Left renal pelvis (tissue), 4 donors: ENCODE data around the gene DUSP6. TPM values are rescaled to one million over a fixed set of nuclear protein-coding genes. Genes with fewer than 3 reads are reported as not detected.

Source experiments
- DNase-seq, 4 donors: peaks; one replicate each; pipeline ENCODE4 v3.0.0-alpha.2; 2013; ENCODE audit warnings: low read depth in 4 of 4, low spot score in 3 of 4
- polyA plus RNA-seq, 4 donors: library from polyadenylated mRNA; unstranded; fragments of 120-200 nt; gene quantifications; one replicate each; pipeline ENCODE4 v1.2.1, GENCODE V29; 2013; ENCODE audit not compliant: insufficient read length in 4 of 4

The DUSP6 gene
- polyA plus RNA-seq, 4 donors = 62.1 to 83.2 (median 68.6) TPM

DNA sequence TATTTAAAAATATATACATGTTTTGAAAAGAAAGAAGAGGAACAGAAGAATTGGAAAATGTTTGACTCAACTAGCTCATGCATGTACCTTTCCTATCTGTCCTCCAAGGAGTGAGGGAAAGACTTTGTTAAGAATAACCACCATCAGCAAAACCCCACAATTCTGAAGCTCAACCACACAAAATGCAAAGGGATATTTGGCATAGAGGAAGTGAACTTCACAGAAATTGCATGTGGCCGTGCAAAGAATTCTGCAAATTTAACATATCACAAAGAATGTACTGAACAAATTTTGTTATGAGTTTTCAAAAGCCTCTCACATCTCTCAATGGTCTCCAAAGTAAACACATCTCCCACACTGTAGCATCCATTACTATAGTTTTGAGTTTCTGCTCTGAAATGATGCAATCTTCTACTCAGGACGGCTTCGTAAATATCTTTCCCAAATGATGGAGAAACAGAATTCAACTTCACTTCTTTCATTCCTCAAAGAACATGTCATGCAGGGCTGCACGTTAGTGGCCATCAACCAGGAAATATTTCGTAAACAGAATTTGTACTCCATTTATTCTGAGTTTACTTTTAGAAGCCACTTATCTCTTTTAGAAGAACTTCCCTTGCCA lies 17.6 kb downstream of the DUSP6 start:
- no peak for DNase-seq

DNA sequence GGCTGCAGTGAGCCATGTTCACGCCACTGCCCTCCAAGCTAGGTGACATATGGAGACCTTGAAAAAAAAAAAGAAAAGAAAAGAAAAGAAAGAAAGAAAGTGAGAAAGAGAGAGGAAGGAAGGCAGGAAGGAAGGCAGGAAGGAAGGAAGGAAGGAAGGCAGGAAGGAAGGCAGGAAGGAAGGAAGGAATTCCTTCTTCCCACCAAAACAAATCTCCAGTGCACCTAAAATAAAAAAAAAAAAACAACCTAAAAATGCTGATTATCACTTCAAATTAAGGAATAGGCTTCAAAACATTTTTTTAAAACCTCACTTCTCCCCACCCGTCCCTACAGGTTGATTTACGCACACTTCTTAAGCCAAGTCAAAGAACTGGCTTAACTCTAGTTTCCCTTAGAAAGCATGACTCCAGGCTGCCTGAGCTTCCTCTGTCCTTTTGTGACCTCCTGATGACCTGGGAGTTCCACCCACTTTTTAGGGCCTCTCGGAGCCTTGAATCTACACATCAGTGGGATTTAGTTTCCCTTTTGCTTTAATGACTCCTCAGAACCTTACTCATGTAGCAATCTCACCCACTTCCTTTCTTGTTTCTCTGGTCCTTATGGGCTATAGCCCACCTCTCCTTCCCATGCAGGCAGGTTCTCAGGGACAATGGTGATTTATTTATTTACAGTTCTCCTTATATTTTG lies 18.6 kb downstream of the DUSP6 start:
- DNase-seq = no peak

- no peak for DNase-seq
Observed at GRCh38 chr12:89328151-89329030, 23.9 kb downstream of the DUSP6 start.

GRCh38 chr12:89327486-89328094 lies 24.7 kb downstream of the DUSP6 start:
- no peak for DNase-seq

DNA sequence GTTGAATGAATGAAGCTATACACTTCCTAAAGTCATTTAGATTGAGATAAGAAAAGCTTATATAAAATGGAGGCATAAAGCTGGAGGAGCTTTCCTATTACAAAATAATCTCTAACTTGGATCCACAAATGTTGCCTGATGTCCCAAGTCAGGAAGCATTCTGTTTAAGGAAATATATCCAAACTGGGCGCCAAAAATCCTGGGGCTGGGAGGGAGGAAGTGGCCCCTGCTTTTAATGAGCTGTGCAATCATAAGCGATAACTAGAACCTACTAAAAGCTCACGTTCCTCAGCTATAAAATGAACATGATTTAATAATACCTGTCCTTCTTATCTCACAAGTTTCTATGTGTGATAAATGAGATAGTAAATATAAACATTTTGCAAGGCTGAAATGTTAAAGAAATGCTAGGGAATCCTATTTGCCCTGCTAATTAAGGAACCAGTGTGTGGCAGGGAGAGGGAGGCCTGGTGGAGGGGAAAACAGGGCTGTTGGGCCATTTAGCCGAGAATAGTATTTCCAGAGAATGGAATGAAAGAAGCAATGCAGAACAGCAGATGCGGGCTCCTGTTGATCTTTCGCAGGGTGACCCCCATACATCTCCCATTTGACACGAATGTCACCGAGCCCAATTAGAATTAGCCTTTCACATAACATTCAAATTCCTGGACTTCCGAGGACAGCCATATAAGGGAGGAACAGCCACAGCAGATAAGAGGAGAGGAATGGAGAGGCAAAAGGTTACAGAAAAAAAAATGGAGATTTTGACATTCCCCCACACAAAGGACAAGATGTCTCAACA lies 25.9 kb downstream of the DUSP6 start:
- no peak for DNase-seq

DNA sequence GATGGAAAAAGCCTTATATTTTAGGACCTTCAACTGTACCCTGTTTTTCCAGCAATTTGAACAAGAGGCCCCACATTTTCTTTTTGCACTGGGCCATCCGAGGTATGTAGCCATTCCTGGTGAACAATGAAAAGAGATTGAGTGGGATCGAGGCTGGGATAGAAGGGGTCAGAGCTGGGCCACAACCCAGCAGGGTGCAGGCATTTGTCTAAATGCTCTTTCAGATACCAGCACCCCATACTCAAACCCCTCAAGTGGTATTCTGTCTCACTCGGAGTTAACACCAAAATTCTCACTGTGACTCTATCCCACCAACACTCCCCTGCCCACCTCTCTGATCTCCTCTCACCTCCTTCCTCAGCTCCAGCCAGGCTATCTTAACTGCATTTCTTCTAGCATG lies 26.8 kb downstream of the DUSP6 start:
- DNase-seq = no peak

DNA sequence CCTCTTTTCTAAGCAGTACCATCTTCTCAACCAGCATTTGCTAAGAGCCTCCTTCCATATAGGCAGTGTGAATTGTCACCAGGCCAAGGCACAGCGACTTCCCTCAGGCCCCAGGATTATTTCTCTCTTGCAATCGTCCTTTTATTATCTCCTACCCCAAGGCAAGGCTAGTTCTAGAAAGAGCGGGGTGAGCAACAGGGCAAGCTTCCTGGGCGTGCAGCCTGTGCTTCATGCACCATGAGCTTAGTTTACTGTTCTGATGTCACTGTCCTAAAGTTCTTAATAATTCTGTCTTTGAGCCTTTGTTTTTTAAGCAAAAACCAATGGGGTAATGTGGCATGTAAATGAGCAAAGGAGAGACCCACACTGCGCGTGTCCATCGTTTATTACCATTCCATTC lies 27.9 kb downstream of the DUSP6 start:
- no peak for DNase-seq

DNA sequence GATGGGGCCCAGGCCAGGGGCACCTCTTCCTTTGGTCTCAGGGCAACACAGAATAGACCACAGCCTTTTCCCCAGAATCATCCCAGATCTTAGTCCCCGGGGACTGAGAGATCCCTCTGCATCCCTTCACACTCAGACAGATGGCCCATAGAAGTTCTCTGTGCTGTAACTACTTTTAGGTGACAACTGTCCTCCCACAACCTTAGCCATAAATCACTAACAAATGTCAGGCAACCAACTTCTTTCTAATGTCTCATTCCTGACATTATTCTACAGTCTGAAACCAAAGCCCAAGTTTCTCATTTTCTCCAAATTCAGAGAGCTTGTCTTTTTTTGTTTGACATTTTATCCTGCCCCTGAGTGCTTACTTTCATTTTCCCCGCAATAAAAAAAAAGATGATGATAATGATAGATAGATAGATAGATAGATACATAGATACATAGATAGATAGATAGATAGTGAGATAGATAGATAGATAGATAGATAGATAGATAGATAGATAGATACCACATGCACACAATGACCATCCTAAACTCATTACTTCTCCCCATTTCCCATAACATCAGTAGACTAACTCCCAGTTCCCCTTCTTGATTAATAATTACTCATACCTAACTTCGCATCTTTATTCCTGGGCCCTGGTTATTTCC lies 28.6 kb downstream of the DUSP6 start:
- no peak for DNase-seq

DNA sequence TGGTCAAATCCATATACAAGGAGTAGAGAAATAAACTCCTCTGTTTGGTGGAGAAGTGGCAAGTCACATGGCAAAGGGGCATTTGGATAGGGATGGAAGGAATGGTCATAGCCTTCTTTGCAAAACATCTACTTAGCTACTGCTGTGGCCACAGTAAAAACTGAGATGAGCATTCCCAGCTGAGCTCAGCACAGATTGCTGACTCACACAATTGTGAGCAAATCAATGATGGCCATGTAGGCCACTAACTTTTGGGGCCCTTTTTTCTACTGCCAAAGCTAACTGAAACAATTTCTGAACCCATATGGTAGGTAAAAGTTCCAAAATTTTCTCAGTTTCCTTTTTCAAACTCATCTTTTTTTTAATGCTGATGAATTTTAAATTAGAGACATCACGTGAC lies 31.6 kb downstream of the DUSP6 start:
- DNase-seq = no peak

DNA sequence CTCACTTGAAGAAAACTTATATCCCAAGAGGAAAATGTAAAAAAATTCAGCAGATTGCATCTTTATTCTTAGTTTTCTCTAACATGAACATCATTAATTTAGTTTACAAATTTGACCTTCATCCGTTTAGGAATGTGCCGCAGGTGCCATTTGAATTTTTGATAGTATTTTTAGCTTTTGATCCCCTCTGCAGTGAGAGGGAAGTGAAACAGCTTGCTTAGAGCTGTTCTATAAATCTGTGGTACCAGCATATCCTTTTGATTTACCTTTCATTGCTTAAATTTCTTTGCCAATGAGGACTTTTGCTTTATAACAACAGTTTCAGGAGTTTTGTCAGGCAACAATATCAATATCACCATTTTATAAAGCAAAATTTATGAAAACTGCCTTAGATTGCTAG lies 32.7 kb downstream of the DUSP6 start:
- no peak for DNase-seq

GRCh38 chr12:89319122-89319521 lies 33.2 kb downstream of the DUSP6 start:
- no peak for DNase-seq

- no peak for DNase-seq
Observed at GRCh38 chr12:89316705-89317139, 35.6 kb downstream of the DUSP6 start.

- DNase-seq = no peak
Observed at GRCh38 chr12:89314060-89314761, 38.1 kb downstream of the DUSP6 start.

DNA sequence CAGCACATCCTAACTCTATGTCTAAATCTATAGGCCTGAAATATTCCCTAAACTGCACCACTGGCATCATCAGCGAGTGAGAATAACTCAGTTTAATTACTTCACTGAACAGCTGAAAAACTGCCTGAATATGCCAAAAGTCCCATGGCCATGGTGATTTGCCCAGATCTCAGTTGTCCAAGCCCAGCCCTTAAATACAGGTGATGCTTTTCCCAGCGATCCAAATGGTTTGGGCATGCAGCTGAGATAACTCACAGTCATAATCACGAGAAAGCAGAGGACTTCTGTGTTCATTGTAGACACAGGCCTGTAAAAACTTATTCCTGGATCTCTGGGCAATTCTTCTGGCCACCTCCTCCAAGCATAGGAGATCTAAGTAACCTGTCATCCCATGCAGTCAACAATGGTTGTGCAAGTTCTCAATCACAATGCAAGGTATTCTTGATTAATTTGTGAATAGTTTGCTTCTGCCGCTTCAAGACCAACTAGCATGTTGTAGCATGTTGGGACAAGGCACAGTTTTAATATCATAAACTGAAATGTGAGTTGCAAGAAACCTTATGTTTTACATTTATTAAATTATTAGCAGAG lies 40.5 kb downstream of the DUSP6 start:
- no peak for DNase-seq

GRCh38 chr12:89309815-89310214 lies 42.5 kb downstream of the DUSP6 start:
- DNase-seq = no peak

DNA sequence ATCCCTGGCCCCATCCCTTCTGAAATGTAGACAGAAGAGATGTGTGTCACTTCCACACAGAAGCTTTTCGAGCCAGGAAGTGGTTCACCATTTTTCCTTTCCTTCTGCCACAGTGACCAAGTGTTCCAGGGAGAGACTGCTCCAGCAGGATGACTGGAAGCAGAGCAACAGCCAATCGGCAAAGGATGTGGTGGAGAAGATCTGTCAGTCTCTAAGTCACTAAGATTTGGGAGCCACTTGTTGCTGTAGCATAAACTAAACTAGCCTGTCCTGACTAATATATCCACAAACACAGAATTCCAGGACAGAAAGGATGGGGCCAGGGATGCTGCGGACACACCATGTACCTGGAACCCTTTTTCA lies 42.9 kb downstream of the DUSP6 start:
- no peak for DNase-seq

DNA sequence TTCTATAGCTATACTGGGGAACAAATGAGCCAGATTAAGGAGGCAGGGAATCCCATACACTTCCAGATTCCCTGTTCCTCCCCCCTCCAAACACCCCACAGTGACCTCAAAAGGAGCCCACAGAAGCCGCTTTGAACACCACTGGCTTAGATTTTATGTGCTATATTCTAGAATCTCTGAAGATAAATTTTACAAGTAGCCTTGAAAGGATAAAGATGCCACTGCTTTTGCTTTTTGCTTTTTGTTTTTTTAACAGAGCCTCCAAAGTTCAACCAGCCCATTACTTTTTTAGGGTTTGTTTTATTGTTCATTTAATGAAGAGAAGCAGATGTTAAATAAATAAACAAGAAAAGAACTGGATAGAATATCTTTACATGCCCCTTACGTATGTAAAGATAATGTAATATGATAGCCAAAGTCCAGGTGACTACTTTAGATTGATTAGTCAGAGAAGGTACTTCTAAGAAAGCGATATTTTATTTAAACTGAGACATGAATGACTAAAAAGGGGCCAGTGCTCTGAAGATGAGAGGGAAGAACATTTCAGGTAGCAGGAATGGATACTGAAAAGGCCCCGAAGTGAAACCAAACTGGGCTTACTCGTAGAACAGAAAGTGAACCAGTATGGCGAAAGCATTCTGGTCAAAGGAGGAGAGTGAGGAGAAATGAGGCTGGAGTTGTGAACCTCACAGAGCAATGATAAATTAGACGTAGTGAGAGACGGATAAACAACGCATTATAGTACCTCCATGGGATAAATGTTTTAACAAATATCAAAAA lies 44.6 kb downstream of the DUSP6 start:
- no peak for DNase-seq

DNA sequence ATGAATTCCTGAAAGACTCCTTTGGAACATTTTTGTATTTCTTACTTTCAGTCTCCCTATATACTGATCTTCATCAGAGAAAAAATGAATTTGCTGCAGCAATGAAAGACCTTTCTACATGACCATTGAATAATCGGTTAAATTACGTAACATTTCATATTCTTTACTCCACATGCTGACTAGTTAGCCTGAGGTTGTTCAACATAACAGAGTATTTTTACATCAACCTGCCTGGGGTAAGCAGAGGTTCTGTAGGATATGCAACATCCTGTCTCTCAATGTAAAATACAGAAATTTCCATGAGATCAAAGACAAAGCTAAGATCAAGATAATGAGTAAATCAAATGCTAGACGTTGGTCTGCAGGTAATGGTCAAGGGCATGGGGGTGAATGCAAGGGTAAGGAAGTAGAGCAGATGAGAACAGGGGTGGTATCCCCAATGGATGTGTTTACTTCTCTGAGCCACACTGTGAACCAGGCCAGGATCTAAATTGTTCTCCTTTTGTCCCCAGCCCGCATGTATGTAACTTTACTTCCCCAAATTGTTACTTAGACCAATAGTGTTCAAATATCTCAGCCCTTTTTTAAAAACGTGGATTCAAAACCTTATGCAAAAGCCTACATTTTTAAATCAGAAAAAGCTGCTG lies 45.4 kb downstream of the DUSP6 start:
- DNase-seq = no peak
